ENCODE data around the gene MCTP2. TPM values are rescaled to one million over a fixed set of nuclear protein-coding genes. Genes with fewer than 3 reads are reported as not detected.

The MCTP2 gene
- total RNA-seq, 1 donor from 2014 or later = 12.8 TPM

- TF ChIP-seq CTCF (IDR thresholded peaks at IDR 0.05; ENCODE audit: unreplicated experiment) = no peak
- H3K9me3 Mint-ChIP-seq = peaks cover 61% of the 10 kb centered on the region
- DNase-seq (ENCODE audit: low spot score in 2 of 2, unreplicated experiment in 2 of 2) = no peak
- no peaks in the 10 kb centered on the region for H3K4me1 Mint-ChIP-seq
- no peak overlapping the region for H3K27ac Mint-ChIP-seq
- no peaks in the 10 kb centered on the region for H3K27me3 Mint-ChIP-seq (ENCODE audit: low read depth)
- peaks cover 15% of the 10 kb centered on the region for H3K36me3 Mint-ChIP-seq
- H3K4me3 Mint-ChIP-seq = no peak overlapping the region
These were observed 271.9 kb downstream of the MCTP2 start for GRCh38 chr15:94503293-94503692.

- Mint-ChIP-seq H3K4me1 (no peaks in the 10 kb centered on the region), H3K27me3 (ENCODE audit: low read depth) (no peaks in the 10 kb centered on the region), H3K27ac (no peak overlapping the region), H3K4me3 (no peak overlapping the region), H3K9me3 (peaks cover 51% of the 10 kb centered on the region), H3K36me3 (peaks cover 16% of the 10 kb centered on the region)
- no peak for DNase-seq (ENCODE audit: low spot score in 2 of 2, unreplicated experiment in 2 of 2)
- TF ChIP-seq CTCF (IDR thresholded peaks at IDR 0.05; ENCODE audit: unreplicated experiment) = no peak
These were observed 277.9 kb downstream of the MCTP2 start for GRCh38 chr15:94509259-94509658.

- no peak for DNase-seq (ENCODE audit: low spot score in 2 of 2, unreplicated experiment in 2 of 2)
- Mint-ChIP-seq H3K9me3 (peaks cover 20% of the 10 kb centered on the region), H3K4me3 (no peak overlapping the region), H3K4me1 (no peaks in the 10 kb centered on the region), H3K27ac (no peak overlapping the region), H3K27me3 (ENCODE audit: low read depth) (no peaks in the 10 kb centered on the region), H3K36me3 (no peaks in the 10 kb centered on the region)
- no peak for TF ChIP-seq CTCF (IDR thresholded peaks at IDR 0.05; ENCODE audit: unreplicated experiment)
These were observed 290.8 kb downstream of the MCTP2 start for GRCh38 chr15:94522125-94522524.

GRCh38 chr15:94523873-94524272 lies 292.5 kb downstream of the MCTP2 start:
- no peak overlapping the region for H3K4me3 Mint-ChIP-seq
- no peak for TF ChIP-seq CTCF (IDR thresholded peaks at IDR 0.05; ENCODE audit: unreplicated experiment)
- no peaks in the 10 kb centered on the region for H3K4me1 Mint-ChIP-seq
- no peaks in the 10 kb centered on the region for H3K27me3 Mint-ChIP-seq (ENCODE audit: low read depth)
- peaks cover 10% of the 10 kb centered on the region for H3K9me3 Mint-ChIP-seq
- H3K27ac Mint-ChIP-seq = no peak overlapping the region
- no peaks in the 10 kb centered on the region for H3K36me3 Mint-ChIP-seq
- no peak for DNase-seq (ENCODE audit: low spot score in 2 of 2, unreplicated experiment in 2 of 2)

- H3K9me3 Mint-ChIP-seq = peaks cover 13% of the 10 kb centered on the region
- DNase-seq (ENCODE audit: low spot score in 2 of 2, unreplicated experiment in 2 of 2) = no peak
- no peaks in the 10 kb centered on the region for H3K27me3 Mint-ChIP-seq (ENCODE audit: low read depth)
- H3K4me1 Mint-ChIP-seq = no peaks in the 10 kb centered on the region
- no peak for TF ChIP-seq CTCF (IDR thresholded peaks at IDR 0.05; ENCODE audit: unreplicated experiment)
- H3K27ac Mint-ChIP-seq = no peak overlapping the region
- no peak overlapping the region for H3K4me3 Mint-ChIP-seq
- H3K36me3 Mint-ChIP-seq = no peaks in the 10 kb centered on the region
These were observed 293.2 kb downstream of the MCTP2 start for GRCh38 chr15:94524565-94524964.

- Mint-ChIP-seq H3K4me3 (no peak overlapping the region), H3K9me3 (peaks cover 13% of the 10 kb centered on the region), H3K4me1 (no peaks in the 10 kb centered on the region), H3K27me3 (ENCODE audit: low read depth) (no peaks in the 10 kb centered on the region), H3K27ac (no peak overlapping the region), H3K36me3 (no peaks in the 10 kb centered on the region)
- no peak for DNase-seq (ENCODE audit: low spot score in 2 of 2, unreplicated experiment in 2 of 2)
- peak; percentile 73 for TF ChIP-seq CTCF (IDR thresholded peaks at IDR 0.05; ENCODE audit: unreplicated experiment)
These were observed 294.8 kb downstream of the MCTP2 start for GRCh38 chr15:94526071-94526689.

Data from mesothelial cell of epicardium (in vitro differentiated cells).